Osteocyte (in vitro differentiated cells): ENCODE results near the gene TRAK1. TPM values are rescaled to one million over a fixed set of nuclear protein-coding genes. Genes with fewer than 3 reads are reported as not detected.

ENCODE experiments used
- DNase-seq: peaks from one replicate; pipeline ENCODE4 v3.0.0; 2021; ENCODE audit warnings: mixed read lengths; ENCODE audit not compliant: unreplicated experiment; ENCODE audit errors: extremely low spot score
- H3K27ac Mint-ChIP-seq: one replicate; pipeline ENCODE4 v1.8.0; 2021; ENCODE audit warnings: mild to moderate bottlenecking, mixed read lengths; ENCODE audit not compliant: unreplicated experiment
- H3K27me3 Mint-ChIP-seq: one replicate; pipeline ENCODE4 v1.8.0; 2021; ENCODE audit warnings: mixed read lengths; ENCODE audit not compliant: unreplicated experiment
- H3K36me3 Mint-ChIP-seq: one replicate; pipeline ENCODE4 v1.8.0; 2021; ENCODE audit warnings: mixed read lengths; ENCODE audit not compliant: unreplicated experiment
- H3K4me1 Mint-ChIP-seq: one replicate; pipeline ENCODE4 v1.8.0; 2021; ENCODE audit warnings: mixed read lengths; ENCODE audit not compliant: unreplicated experiment
- H3K4me3 Mint-ChIP-seq: one replicate; pipeline ENCODE4 v1.8.0; 2021; ENCODE audit warnings: mild to moderate bottlenecking, moderate library complexity, mixed read lengths; ENCODE audit not compliant: unreplicated experiment
- H3K9me3 Mint-ChIP-seq: one replicate; pipeline ENCODE4 v1.8.0; 2021; ENCODE audit warnings: mixed read lengths; ENCODE audit not compliant: unreplicated experiment
- total RNA-seq: library from RNA; stranded (reverse); gene quantifications from 2 replicates; pipeline ENCODE4 v1.2.1, GENCODE V29; 2021
- TF ChIP-seq, protein P1 (sequence below): fragments of 200-600 bp; sonication (generic); IDR thresholded peaks from 2 replicates; pipeline ENCODE4 v1.5.0; 2021; ENCODE audit warnings: antibody characterized with exemption, mild to moderate bottlenecking, moderate library complexity

TRAK1 gene
- total RNA-seq, 1 donor from 2014 or later, result 30.7 TPM

DNA sequence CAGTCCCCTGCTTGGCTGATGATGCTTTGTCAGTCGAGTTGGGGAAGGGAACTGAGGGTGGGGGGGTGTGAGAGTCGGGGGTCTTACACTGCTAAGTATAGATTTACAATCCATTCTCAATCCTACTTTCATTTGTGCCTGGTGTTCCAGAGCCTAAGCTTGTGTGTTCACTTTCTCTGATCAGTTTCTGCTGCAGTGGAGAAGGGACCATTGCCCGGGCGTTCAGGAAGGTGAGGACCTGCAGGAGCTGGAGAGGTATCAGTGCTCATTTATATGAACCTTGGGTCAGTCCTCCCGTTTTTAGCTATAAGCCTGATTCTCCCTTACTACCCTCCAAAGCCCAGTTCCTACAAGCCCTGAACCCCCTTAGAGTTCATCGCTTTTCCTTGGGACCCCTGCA, 41.0 kb upstream of the TRAK1 start:
- Mint-ChIP-seq H3K27me3 (no peaks in the 10 kb centered on the region), H3K9me3 (no peaks in the 10 kb centered on the region), H3K27ac (no peak overlapping the region), H3K4me1 (peaks cover 45% of the 10 kb centered on the region), H3K36me3 (no peaks in the 10 kb centered on the region), H3K4me3 (no peak overlapping the region)
- DNase-seq, result no peak
- TF ChIP-seq, protein P1, sequence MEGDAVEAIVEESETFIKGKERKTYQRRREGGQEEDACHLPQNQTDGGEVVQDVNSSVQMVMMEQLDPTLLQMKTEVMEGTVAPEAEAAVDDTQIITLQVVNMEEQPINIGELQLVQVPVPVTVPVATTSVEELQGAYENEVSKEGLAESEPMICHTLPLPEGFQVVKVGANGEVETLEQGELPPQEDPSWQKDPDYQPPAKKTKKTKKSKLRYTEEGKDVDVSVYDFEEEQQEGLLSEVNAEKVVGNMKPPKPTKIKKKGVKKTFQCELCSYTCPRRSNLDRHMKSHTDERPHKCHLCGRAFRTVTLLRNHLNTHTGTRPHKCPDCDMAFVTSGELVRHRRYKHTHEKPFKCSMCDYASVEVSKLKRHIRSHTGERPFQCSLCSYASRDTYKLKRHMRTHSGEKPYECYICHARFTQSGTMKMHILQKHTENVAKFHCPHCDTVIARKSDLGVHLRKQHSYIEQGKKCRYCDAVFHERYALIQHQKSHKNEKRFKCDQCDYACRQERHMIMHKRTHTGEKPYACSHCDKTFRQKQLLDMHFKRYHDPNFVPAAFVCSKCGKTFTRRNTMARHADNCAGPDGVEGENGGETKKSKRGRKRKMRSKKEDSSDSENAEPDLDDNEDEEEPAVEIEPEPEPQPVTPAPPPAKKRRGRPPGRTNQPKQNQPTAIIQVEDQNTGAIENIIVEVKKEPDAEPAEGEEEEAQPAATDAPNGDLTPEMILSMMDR, result no peak

DNA sequence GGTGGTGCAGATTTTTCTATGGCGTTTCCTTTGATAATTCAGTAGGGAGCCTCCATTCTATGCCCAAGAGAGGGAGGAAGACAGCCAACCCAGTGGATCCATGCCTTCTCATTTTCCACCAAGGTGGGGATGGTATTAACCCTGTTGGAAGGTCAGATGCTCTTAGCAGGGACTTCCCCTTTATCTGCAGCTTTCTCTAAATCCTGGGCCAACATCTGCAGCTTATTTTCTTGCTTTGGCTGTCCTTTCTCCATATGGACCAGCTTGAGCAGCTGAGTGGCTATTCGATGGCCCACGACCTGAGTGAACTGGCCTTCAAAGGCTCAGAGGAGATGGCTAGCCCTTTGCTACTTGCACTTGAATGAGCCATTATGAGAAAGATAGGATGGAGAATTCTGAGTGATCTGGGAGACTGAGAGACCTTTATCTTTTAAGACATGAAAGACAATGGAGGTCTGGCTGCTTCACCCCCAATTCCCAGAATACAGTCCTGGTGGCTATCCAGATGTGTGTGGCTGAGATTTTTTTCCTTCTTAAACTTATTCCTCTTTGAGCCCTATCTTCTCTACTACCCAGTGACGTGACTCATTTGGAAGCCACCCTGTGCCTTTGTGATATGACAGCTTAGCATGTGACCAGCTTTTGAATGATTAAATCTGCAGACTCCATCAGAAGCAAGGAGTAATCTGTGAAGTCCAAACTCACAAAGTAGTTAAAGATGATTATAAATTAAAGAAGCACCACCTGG, 39.6 kb upstream of the TRAK1 start:
- no peaks in the 10 kb centered on the region for H3K36me3 Mint-ChIP-seq
- no peak for DNase-seq
- H3K27ac Mint-ChIP-seq, result no peak overlapping the region
- H3K9me3 Mint-ChIP-seq, result no peaks in the 10 kb centered on the region
- H3K27me3 Mint-ChIP-seq, result no peaks in the 10 kb centered on the region
- TF ChIP-seq, protein P1, result no peak
- H3K4me1 Mint-ChIP-seq, result peaks cover 42% of the 10 kb centered on the region
- H3K4me3 Mint-ChIP-seq, result no peak overlapping the region

DNA sequence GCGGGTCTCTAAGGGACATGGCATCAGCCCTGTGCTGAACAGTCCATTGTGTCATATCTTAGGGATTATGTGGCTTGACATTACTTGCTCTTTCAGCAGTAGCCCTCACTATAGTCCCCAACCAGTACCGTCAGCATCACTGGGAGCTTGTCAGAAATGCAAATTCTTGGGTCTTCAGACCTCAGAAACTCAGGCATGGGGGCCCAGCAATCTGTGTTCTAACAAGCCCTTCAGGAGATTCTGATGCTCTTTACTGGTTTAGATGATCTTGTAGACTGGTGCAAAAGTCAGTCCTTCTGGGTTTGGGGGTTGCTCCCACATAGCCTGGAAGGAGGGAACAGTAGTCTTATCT, 39.0 kb upstream of the TRAK1 start:
- no peaks in the 10 kb centered on the region for H3K36me3 Mint-ChIP-seq
- TF ChIP-seq, protein P1, result no peak
- H3K27ac Mint-ChIP-seq, result no peak overlapping the region
- H3K4me3 Mint-ChIP-seq, result no peak overlapping the region
- H3K9me3 Mint-ChIP-seq, result no peaks in the 10 kb centered on the region
- no peak for DNase-seq
- H3K27me3 Mint-ChIP-seq, result no peaks in the 10 kb centered on the region
- H3K4me1 Mint-ChIP-seq, result peaks cover 42% of the 10 kb centered on the region

DNA sequence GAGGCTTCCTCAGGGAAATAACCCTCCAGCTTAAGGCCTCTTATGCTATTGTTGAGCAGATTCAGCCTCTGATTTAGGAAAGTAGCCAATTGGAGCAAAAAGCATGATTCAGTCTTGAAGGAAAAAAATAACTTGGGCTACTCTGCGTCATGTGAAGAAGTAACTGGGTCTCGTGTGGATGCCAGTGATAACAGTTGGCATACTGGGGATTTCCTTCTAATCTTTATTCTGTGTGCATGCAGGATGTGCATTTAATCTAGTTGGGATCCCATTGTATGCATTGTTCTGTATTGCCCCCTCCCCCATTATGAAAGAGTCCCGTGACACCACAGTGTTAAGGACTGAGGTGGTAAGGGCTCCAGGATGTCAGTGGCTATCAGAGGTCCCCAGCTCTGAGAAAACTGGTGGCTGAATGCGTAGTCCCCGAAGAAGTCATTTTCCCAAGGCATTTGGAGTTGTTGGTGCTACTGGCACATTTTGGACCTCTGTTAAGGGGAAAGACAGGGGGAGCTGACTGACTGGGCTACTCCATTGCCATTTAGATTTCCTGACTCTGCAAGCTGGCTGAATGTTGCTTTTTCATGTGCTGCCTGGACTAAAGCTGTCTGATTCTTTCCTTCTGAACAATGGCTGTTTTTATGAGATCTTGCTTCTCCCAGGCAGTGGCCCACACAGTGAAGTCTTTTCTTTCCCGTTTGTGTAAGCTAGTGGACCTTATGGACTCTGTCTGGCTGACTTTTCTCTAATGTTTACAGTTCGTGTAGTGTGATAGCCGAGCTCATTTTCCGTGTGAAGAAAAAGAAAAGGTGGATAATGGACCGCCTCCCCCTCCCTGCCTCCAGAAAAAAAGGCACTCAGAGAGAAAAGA, 38.4 kb upstream of the TRAK1 start:
- H3K4me1 Mint-ChIP-seq, result peaks cover 43% of the 10 kb centered on the region
- TF ChIP-seq, protein P1, result no peak
- H3K9me3 Mint-ChIP-seq, result no peaks in the 10 kb centered on the region
- no peaks in the 10 kb centered on the region for H3K36me3 Mint-ChIP-seq
- no peaks in the 10 kb centered on the region for H3K27me3 Mint-ChIP-seq
- H3K4me3 Mint-ChIP-seq, result no peak overlapping the region
- DNase-seq, result no peak
- H3K27ac Mint-ChIP-seq, result peak overlapping the region; percentile 88

DNA sequence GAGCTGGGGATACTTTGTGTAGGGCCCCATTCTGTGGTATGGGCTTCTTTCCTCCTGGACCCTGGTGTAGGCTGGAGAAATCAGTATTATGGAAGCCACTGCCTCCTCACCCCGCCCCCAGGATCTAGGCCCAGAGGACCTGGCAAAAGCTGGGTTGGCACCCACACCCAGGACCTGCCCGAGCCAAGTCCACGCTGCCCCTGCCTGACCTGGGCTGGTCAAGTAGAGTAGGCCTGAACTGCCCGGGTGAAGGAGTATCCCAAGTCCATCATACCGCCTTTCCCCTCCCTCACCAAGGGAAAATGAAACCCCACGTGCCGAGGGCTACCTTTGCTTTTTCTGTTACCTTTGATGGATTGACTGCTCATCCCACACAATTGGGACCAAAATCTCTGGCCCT, 37.7 kb upstream of the TRAK1 start:
- Mint-ChIP-seq H3K4me3 (no peak overlapping the region), H3K4me1 (peaks cover 40% of the 10 kb centered on the region), H3K36me3 (no peaks in the 10 kb centered on the region), H3K9me3 (no peaks in the 10 kb centered on the region), H3K27ac (peak overlapping the region; percentile 47), H3K27me3 (no peaks in the 10 kb centered on the region)
- TF ChIP-seq, protein P1, result no peak
- no peak for DNase-seq
